ENCODE data around the gene TWIST2. TPM values are rescaled to one million over a fixed set of nuclear protein-coding genes. Genes with fewer than 3 reads are reported as not detected.

TWIST2 gene
- total RNA-seq, 1 experiment from 2014 or later = 0.22 TPM

DNA sequence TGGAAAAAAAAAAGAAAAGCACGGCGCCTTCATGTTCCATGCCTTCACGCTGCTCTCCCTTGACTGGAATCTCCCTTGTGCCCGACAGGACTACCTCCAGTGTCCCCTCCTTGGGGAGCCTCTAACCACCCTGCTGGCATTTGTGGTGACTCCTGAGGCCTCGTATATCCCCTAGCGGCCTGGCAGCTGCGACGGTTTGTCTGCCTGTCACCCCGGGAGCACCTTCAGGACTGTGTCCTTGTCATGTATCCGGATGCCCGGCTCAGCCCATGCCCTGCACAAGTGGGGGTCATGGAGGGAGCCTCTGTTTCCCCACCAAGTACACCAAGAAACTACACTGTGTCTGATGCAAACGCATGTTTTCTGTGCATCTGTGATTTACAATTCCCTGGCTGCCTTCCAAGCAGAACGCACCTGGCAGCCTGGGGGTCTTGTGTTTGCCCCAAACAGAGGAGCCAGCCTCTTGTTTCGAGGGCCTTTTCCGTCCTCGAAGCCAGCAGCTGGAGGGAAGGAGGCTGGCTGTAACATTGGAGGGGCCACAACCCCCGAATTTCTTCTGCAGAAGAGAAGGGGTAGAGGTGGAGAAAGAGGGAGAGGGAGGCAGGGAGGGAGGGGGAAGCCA lies 18.9 kb downstream of the TWIST2 start:
- no peaks in the 10 kb centered on the region for H3K79me1 ChIP-seq (ENCODE audit: insufficient read depth, low read depth, low read length, poor library complexity, severe bottlenecking)
- no peak overlapping the region for H3K4me2 ChIP-seq (ENCODE audit: insufficient read depth, insufficient read length, low read length)
- H2BK5ac ChIP-seq (ENCODE audit: insufficient read length, low read length) = no peak overlapping the region
- no peak overlapping the region for H2AFZ ChIP-seq (ENCODE audit: low read length)
- DNase-seq = no peak
- H3K79me2 ChIP-seq (ENCODE audit: insufficient read depth, low read length) = no peaks in the 10 kb centered on the region
- peaks cover 21% of the 10 kb centered on the region for H3K27me3 Mint-ChIP-seq (ENCODE audit: low read depth)
- H4K20me1 ChIP-seq (ENCODE audit: control insufficient read depth, insufficient read depth, insufficient read length) = no peaks in the 10 kb centered on the region
- H4K8ac ChIP-seq (replicated peaks; ENCODE audit: insufficient read length, low read depth, low read length) = no peak overlapping the region
- H2BK120ac ChIP-seq (ENCODE audit: low read depth, low read length, poor library complexity, severe bottlenecking) = no peak overlapping the region
- no peak overlapping the region for H3K14ac ChIP-seq (ENCODE audit: insufficient read depth, low read length)
- no peak overlapping the region for H3T11ph ChIP-seq (ENCODE audit: low read length)
- H3K27ac ChIP-seq (ENCODE audit: insufficient read length, low read depth, low read length) = no peak overlapping the region
- H3K4me3 Mint-ChIP-seq = no peak overlapping the region
- H4K5ac ChIP-seq (ENCODE audit: insufficient read length, low read depth, low read length) = no peak overlapping the region
- no peak overlapping the region for H2BK20ac ChIP-seq (ENCODE audit: low read depth, low read length, poor library complexity, severe bottlenecking)
- H3K36me3 Mint-ChIP-seq (ENCODE audit: insufficient read depth in 1 of 3, low read depth in 3 of 3) = peaks cover 0 to 1% (median 0%) of the 10 kb centered on the region in 3 experiments; a peak in 1 of 7 replicates
- no peak overlapping the region for H2BK12ac ChIP-seq (ENCODE audit: insufficient read length, low read depth, low read length)
- WGBS (ENCODE audit: extremely low coverage, insufficient read length, low lambda C conversion rate) = no CpG with 5 or more reads among the region's 17 CpGs
- H3K9ac ChIP-seq (ENCODE audit: extremely low read depth, insufficient read length, low read length) = no peak overlapping the region
- H3K18ac ChIP-seq (ENCODE audit: insufficient read length, low read depth, low read length) = no peak overlapping the region
- H2AK5ac ChIP-seq (ENCODE audit: insufficient read length, low read length) = no peak overlapping the region
- no peaks in the 10 kb centered on the region for H3K27me3 ChIP-seq (ENCODE audit: insufficient read depth, low read length)
- H3K56ac ChIP-seq (ENCODE audit: insufficient read length, low read depth, low read length) = no peak overlapping the region
- H4K91ac ChIP-seq (ENCODE audit: insufficient read length, low read depth, low read length) = no peak overlapping the region
- peaks cover 0 to 6% of the 10 kb centered on the region in 2 experiments; a peak in 2 of 5 replicates for H3K9me3 Mint-ChIP-seq
- no peak overlapping the region for H3K23ac ChIP-seq (ENCODE audit: insufficient read length, low read depth, low read length)
- no peak overlapping the region; a peak in 1 of 7 replicates for H3K27ac Mint-ChIP-seq
- H3K9me3 ChIP-seq (ENCODE audit: control insufficient read depth, low read depth, low read length) = no peaks in the 10 kb centered on the region
- no peak for TF ChIP-seq CTCF (conservative IDR thresholded peaks at IDR 0.05)
- peaks cover 10 to 11% of the 10 kb centered on the region in 2 experiments for H3K4me1 Mint-ChIP-seq
- no peak overlapping the region for H2BK15ac ChIP-seq (ENCODE audit: low read depth, low read length)
- H3K4me1 ChIP-seq (ENCODE audit: insufficient read depth, low read length) = 0 out of 2 replicates have a peak, but pooled peaks cover 2% of the 10 kb centered on the region
- H3K23me2 ChIP-seq (ENCODE audit: insufficient read length, low read depth, low read length, poor library complexity, severe bottlenecking) = no peaks in the 10 kb centered on the region
- no peak overlapping the region for H3K4ac ChIP-seq (ENCODE audit: low read depth, low read length)

Data from H9 (cell line).